Measurements from ENCODE around the gene WDR87. TPM values are rescaled to one million over a fixed set of nuclear protein-coding genes. Genes with fewer than 3 reads are reported as not detected.
A peak's percentile ranks its signal among the peaks of the same experiment; 100 is the strongest.

WDR87 gene
- total and polyA plus RNA-seq, 2 of the 4 experiments (the other 2 are of a cell fraction) = not detected

- DNase-seq = peak; percentile 24
Observed at GRCh38 chr19:37845932-37846331, 60.5 kb downstream of the WDR87 start.

More at GRCh38 chr19:37845932-37846331, 60.5 kb downstream of the WDR87 start:
- WGBS, 2 experiments (ENCODE audit: extremely low coverage in 2 of 2, insufficient read length in 1 of 2) = no CpG with 5 or more reads among the region's 2 CpGs
- Histone ChIP-seq H4K5ac (ENCODE audit: low read depth, low read length) (no peak overlapping the region), H2BK5ac (ENCODE audit: low read depth, low read length, poor library complexity, severe bottlenecking) (no peak overlapping the region), H4K20me1 (ENCODE audit: insufficient read depth, low read length) (no peaks in the 10 kb centered on the region), H3K18ac (ENCODE audit: low read depth, low read length) (no peak overlapping the region), H3K56ac (ENCODE audit: extremely low read depth, insufficient read depth, low read length) (no peak overlapping the region), H3K27ac (ENCODE audit: insufficient read depth, low read length) (no peak overlapping the region), H3K9me1 (ENCODE audit: insufficient read depth, low read length) (no peaks in the 10 kb centered on the region), H3K79me1 (ENCODE audit: low read depth in 1 of 2, low read length in 2 of 2) (no peaks in the 10 kb centered on the region), H2AK5ac (ENCODE audit: low read depth, low read length) (no peak overlapping the region), H2BK20ac (ENCODE audit: low read depth, low read length) (no peak overlapping the region), H3K4me1 (ENCODE audit: control insufficient read depth, insufficient read depth, low read length) (no peaks in the 10 kb centered on the region), H3K9ac (ENCODE audit: low read depth, low read length) (no peak overlapping the region), H3K14ac (replicated peaks; ENCODE audit: low read depth, low read length) (no peak overlapping the region), H3K23ac (ENCODE audit: low read depth, low read length) (no peak overlapping the region), H3K36me3 (ENCODE audit: control insufficient read depth, insufficient read depth, low read length) (no peaks in the 10 kb centered on the region), H4K91ac (ENCODE audit: insufficient read depth, low read depth, low read length) (no peak overlapping the region), H3K9me3 (ENCODE audit: control insufficient read depth, insufficient read depth, low read length) (no peaks in the 10 kb centered on the region; the same call in 1 of the 2 replicates), H3K4me2 (ENCODE audit: low read depth, low read length) (no peak overlapping the region), H3K27me3 (ENCODE audit: control insufficient read depth, insufficient read depth, low read length) (no peaks in the 10 kb centered on the region), H2BK15ac (ENCODE audit: low read depth, low read length) (no peak overlapping the region), H2BK120ac (ENCODE audit: low read depth, low read length) (no peak overlapping the region), H2AFZ (replicated peaks; ENCODE audit: low read length, poor library complexity) (no peak overlapping the region), H3K4me3 (ENCODE audit: insufficient read depth, low read depth, low read length) (no peak overlapping the region), H4K8ac (ENCODE audit: low read depth in 2 of 2, low read length in 2 of 2) (no peak overlapping the region), H2AK9ac (replicated peaks; ENCODE audit: low read depth, low read length, poor library complexity) (no peak overlapping the region), H3K4ac (ENCODE audit: low read depth, low read length) (no peak overlapping the region)
- dilution Hi-C loops (cut with HindIII; ENCODE audit: low sequenced_read_pairs, unreplicated experiment) = no loop called here
- BruUV-seq (replicated peaks) = no TSS peak
- ATAC-seq (ENCODE audit: low read depth) = peak; percentile 87
- ChIA-PET CTCF (no interaction called here), POLR2A (ENCODE audit: unreplicated experiment) (no interaction called here)
- TF ChIP-seq POLR2A (IDR thresholded peaks at IDR 0.05; ENCODE audit: low read depth, low read length) = no peak
- no peak for TF ChIP-seq RFX5 (IDR thresholded peaks at IDR 0.05; ENCODE audit: low read depth, low read length)
- TF ChIP-seq MAZ (IDR thresholded peaks at IDR 0.05; ENCODE audit: borderline replicate concordance, low read depth, low read length) = no peak
- intact Hi-C loops (cut with micrococcal nuclease) = no loop called here
- in situ Hi-C loops (cut with MboI; ENCODE audit: low sequenced_read_pairs) = no loop called here

Other genes with a start within 250 kb of the WDR87 start
- 2.7 and 3.6 TPM in 2 replicates for gene ZNF607, start 186.8 kb downstream of the WDR87 start, total RNA-seq (2012; rRNA removed)
- gene ZNF607, start 186.8 kb downstream of the WDR87 start, polyA plus RNA-seq (2012; rRNA removed) = 0.76 and 1.2 TPM in 2 replicates
- gene ZNF573, start 127.0 kb downstream of the WDR87 start, total RNA-seq (2012; rRNA removed) = 3.2 and 4.2 TPM in 2 replicates
- 0.80 and 0.96 TPM in 2 replicates for gene ZNF573, start 127.0 kb downstream of the WDR87 start, polyA plus RNA-seq (2012; rRNA removed)
- 4.1 and 8.3 TPM in 2 replicates for gene SIPA1L3, start 614 bp upstream of the WDR87 start, total RNA-seq (2012; rRNA removed)
- 9.4 and 12.7 TPM in 2 replicates for gene SIPA1L3, start 614 bp upstream of the WDR87 start, polyA plus RNA-seq (2012; rRNA removed)

Data from IMR-90 (cell line).